ENCODE data around the gene SDSL.

- TF ChIP-seq CTCF (conservative IDR thresholded peaks at IDR 0.05; ENCODE audit: low read length) (no peak), EZH2phosphoT487 (IDR thresholded peaks at IDR 0.05; ENCODE audit: borderline replicate concordance) (no peak)
Observed at GRCh38 chr12:113485330-113485729, 63.1 kb downstream of the SDSL start.

Measured in Loucy (cell line).